C4-2B (cell line): Measurements from ENCODE around the gene LRRD1.

ENCODE experiments used
- ZFX ChIP-seq: fragments of 450-650 bp; IDR thresholded peaks from 2 replicates; pipeline ENCODE4 v1.6.1; 2017
- TF ChIP-seq, protein P1 (sequence below): fragments of 450-650 bp; conservative IDR thresholded peaks from 2 replicates; pipeline ENCODE4 v1.5.1; 2017; ENCODE audit warnings: mild to moderate bottlenecking

DNA sequence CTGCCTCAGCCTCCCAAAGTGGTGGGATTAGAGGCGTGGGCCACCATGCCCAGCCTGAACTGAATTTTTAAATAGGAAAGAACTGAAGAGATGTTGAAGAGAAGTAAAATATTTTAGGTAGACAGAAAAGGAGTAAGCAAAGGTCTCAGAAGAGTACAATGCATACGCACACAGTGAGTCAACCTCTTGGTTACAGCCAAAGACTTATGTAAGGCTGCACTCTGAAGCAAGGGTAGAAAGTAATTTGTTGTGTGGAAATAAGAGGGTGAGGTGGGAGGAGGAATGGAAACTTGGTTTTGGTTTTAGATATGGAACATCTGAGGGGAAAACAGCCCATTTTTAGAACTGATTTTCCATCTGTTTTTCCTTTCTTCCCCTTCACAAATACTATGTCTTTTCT, 49.2 kb upstream of the LRRD1 start:
- TF ChIP-seq, protein P1, sequence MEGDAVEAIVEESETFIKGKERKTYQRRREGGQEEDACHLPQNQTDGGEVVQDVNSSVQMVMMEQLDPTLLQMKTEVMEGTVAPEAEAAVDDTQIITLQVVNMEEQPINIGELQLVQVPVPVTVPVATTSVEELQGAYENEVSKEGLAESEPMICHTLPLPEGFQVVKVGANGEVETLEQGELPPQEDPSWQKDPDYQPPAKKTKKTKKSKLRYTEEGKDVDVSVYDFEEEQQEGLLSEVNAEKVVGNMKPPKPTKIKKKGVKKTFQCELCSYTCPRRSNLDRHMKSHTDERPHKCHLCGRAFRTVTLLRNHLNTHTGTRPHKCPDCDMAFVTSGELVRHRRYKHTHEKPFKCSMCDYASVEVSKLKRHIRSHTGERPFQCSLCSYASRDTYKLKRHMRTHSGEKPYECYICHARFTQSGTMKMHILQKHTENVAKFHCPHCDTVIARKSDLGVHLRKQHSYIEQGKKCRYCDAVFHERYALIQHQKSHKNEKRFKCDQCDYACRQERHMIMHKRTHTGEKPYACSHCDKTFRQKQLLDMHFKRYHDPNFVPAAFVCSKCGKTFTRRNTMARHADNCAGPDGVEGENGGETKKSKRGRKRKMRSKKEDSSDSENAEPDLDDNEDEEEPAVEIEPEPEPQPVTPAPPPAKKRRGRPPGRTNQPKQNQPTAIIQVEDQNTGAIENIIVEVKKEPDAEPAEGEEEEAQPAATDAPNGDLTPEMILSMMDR: no peak
- no peak for TF ChIP-seq ZFX
